H9 (cell line): ENCODE results near the gene TREM1. TPM values are rescaled to one million over a fixed set of nuclear protein-coding genes. Genes with fewer than 3 reads are reported as not detected.

ENCODE experiments used
- DNase-seq: peaks from one replicate; pipeline ENCODE4 v3.0.0-alpha.2; 2017
- H2AFZ ChIP-seq: one replicate; pipeline ENCODE4 v1.6.1; 2013; ENCODE audit warnings: mild to moderate bottlenecking, low read length, control low read depth, moderate library complexity
- H2AK5ac ChIP-seq: 2 replicates; pipeline ENCODE4 v1.6.1; 2013; ENCODE audit warnings: low read length, control low read depth, mixed read lengths; ENCODE audit not compliant: insufficient read length
- H2BK120ac ChIP-seq: one replicate; pipeline ENCODE4 v1.6.1; 2013; ENCODE audit warnings: low read depth, mild to moderate bottlenecking, low read length, control low read depth, inconsistent platforms; ENCODE audit not compliant: poor library complexity, severe bottlenecking
- H2BK12ac ChIP-seq: 2 replicates; pipeline ENCODE4 v1.6.1; 2013; ENCODE audit warnings: low read length, control low read depth, mixed read lengths, low read depth; ENCODE audit not compliant: insufficient read length
- H2BK15ac ChIP-seq: 2 replicates; pipeline ENCODE4 v1.6.1; 2013; ENCODE audit warnings: low read depth, low read length, control low read depth
- H2BK20ac ChIP-seq: one replicate; pipeline ENCODE4 v1.6.1; 2013; ENCODE audit warnings: low read depth, mild to moderate bottlenecking, low read length, control low read depth, inconsistent platforms; ENCODE audit not compliant: poor library complexity, severe bottlenecking
- H2BK5ac ChIP-seq: 2 replicates; pipeline ENCODE4 v1.6.1; 2013; ENCODE audit warnings: low read length, control low read depth, mixed read lengths; ENCODE audit not compliant: insufficient read length
- H3K14ac ChIP-seq: 2 replicates; pipeline ENCODE4 v1.6.1; 2013; ENCODE audit warnings: low read length, control low read depth; ENCODE audit not compliant: insufficient read depth
- H3K18ac ChIP-seq: 2 replicates; pipeline ENCODE4 v1.6.1; 2013; ENCODE audit warnings: low read depth, mild to moderate bottlenecking, mixed read lengths, low read length, control low read depth; ENCODE audit not compliant: insufficient read length
- H3K23ac ChIP-seq: 2 replicates; pipeline ENCODE4 v1.6.1; 2013; ENCODE audit warnings: low read length, control low read depth, mixed read lengths, low read depth; ENCODE audit not compliant: insufficient read length
- H3K23me2 ChIP-seq: 2 replicates; pipeline ENCODE4 v1.6.1; 2013; ENCODE audit warnings: low read depth, mild to moderate bottlenecking, mixed read lengths, low read length, control low read depth; ENCODE audit not compliant: insufficient read length, poor library complexity, severe bottlenecking
- H3K27ac ChIP-seq: 2 replicates; pipeline ENCODE4 v1.5.1; 2013; ENCODE audit warnings: low read length, control low read depth, mixed read lengths, low read depth; ENCODE audit not compliant: insufficient read length
- H3K27me3 ChIP-seq: 2 replicates; pipeline ENCODE4 v1.6.1; 2013; ENCODE audit warnings: low read length, control low read depth, inconsistent platforms; ENCODE audit not compliant: insufficient read depth
- H3K4ac ChIP-seq: 2 replicates; pipeline ENCODE4 v1.6.1; 2013; ENCODE audit warnings: low read depth, mild to moderate bottlenecking, control low read depth, inconsistent platforms, low read length, moderate library complexity
- H3K4me1 ChIP-seq: 2 replicates; pipeline ENCODE4 v1.6.1; 2013; ENCODE audit warnings: low read length, control low read depth, inconsistent platforms; ENCODE audit not compliant: insufficient read depth
- H3K4me2 ChIP-seq: 2 replicates; pipeline ENCODE4 v1.6.1; 2013; ENCODE audit warnings: low read length, control low read depth, mixed read lengths; ENCODE audit not compliant: insufficient read length, insufficient read depth
- H3K56ac ChIP-seq: 2 replicates; pipeline ENCODE4 v1.6.1; 2013; ENCODE audit warnings: low read depth, mild to moderate bottlenecking, mixed read lengths, low read length, control low read depth; ENCODE audit not compliant: insufficient read length
- H3K79me1 ChIP-seq: 2 replicates; pipeline ENCODE4 v1.6.1; 2013; ENCODE audit warnings: low read depth, mild to moderate bottlenecking, moderate library complexity, low read length, control low read depth, inconsistent platforms; ENCODE audit not compliant: insufficient read depth, poor library complexity, severe bottlenecking
- H3K79me2 ChIP-seq: 2 replicates; pipeline ENCODE4 v1.6.1; 2013; ENCODE audit warnings: low read length, control low read depth, inconsistent platforms; ENCODE audit not compliant: insufficient read depth
- H3K9ac ChIP-seq: 2 replicates; pipeline ENCODE4 v1.6.1; 2013; ENCODE audit warnings: low read length, control low read depth, mixed read lengths; ENCODE audit not compliant: insufficient read length; ENCODE audit errors: extremely low read depth
- H3K9me3 ChIP-seq: one replicate; pipeline ENCODE4 v1.6.1; 2013; ENCODE audit warnings: low read depth, low read length, inconsistent platforms; ENCODE audit not compliant: control insufficient read depth
- H3T11ph ChIP-seq: one replicate; pipeline ENCODE4 v1.6.1; 2013; ENCODE audit warnings: mild to moderate bottlenecking, low read length, control low read depth, inconsistent platforms
- H4K20me1 ChIP-seq: one replicate; pipeline ENCODE4 v1.6.1; 2013; ENCODE audit not compliant: control insufficient read depth, insufficient read length, insufficient read depth
- H4K5ac ChIP-seq: 2 replicates; pipeline ENCODE4 v1.6.1; 2013; ENCODE audit warnings: low read depth, mild to moderate bottlenecking, mixed read lengths, low read length, control low read depth; ENCODE audit not compliant: insufficient read length
- H4K8ac ChIP-seq: replicated peaks from 2 replicates; pipeline ENCODE4 v1.6.1; 2013; ENCODE audit warnings: low read length, control low read depth, mixed read lengths, low read depth; ENCODE audit not compliant: insufficient read length
- H4K91ac ChIP-seq: 2 replicates; pipeline ENCODE4 v1.6.1; 2013; ENCODE audit warnings: low read depth, mild to moderate bottlenecking, moderate library complexity, mixed read lengths, low read length, control low read depth; ENCODE audit not compliant: insufficient read length
- H3K27ac Mint-ChIP-seq, 3 experiments: 2 replicates in 2 of 3; 3 replicates in 1 of 3; pipeline ENCODE4 v1.8.0; 2020 to 2021; ENCODE audit warnings: mixed read lengths in 3 of 3, mild to moderate bottlenecking in 1 of 3, moderate library complexity in 1 of 3
- H3K27me3 Mint-ChIP-seq: 2 replicates; pipeline ENCODE4 v1.8.0; 2021; ENCODE audit warnings: low read depth, mild to moderate bottlenecking, moderate library complexity, mixed read lengths
- H3K36me3 Mint-ChIP-seq, 3 experiments: 2 replicates in 2 of 3; 3 replicates in 1 of 3; pipeline ENCODE4 v1.8.0; 2020 to 2021; ENCODE audit warnings: low read depth in 3 of 3, mixed read lengths in 3 of 3; ENCODE audit not compliant: insufficient read depth in 1 of 3
- H3K4me1 Mint-ChIP-seq, 2 experiments: 2 replicates each; pipeline ENCODE4 v1.8.0; 2020; ENCODE audit warnings: mixed read lengths in 2 of 2
- H3K4me3 Mint-ChIP-seq, 2 experiments: 2 replicates in 1 of 2; 3 replicates in 1 of 2; pipeline ENCODE4 v1.8.0; 2020 to 2021; ENCODE audit warnings: mild to moderate bottlenecking in 2 of 2, mixed read lengths in 2 of 2, moderate library complexity in 1 of 2
- H3K9me3 Mint-ChIP-seq, 2 experiments: 2 replicates in 1 of 2; 3 replicates in 1 of 2; pipeline ENCODE4 v1.8.0; 2020; ENCODE audit warnings: mild to moderate bottlenecking in 2 of 2, mixed read lengths in 2 of 2, moderate library complexity in 1 of 2
- CTCF ChIP-seq: fragments of 200-600 bp; sonication (generic); conservative IDR thresholded peaks from 3 replicates; pipeline ENCODE4 v1.8.0; 2021; ENCODE audit warnings: antibody characterized with exemption, mild to moderate bottlenecking
- WGBS: extraction: QIAGEN DNeasy Blood & Tissue Kit; methylation state at CpG from one replicate; pipeline ENCODE4 v1.1.7; 2013; ENCODE audit warnings: missing lambda C conversion rate, low lambda C conversion rate, mixed read lengths; ENCODE audit not compliant: insufficient read length; ENCODE audit errors: extremely low coverage; 5-methylcytosine and 5-hydroxymethylcytosine counted together
- total RNA-seq: library from RNA; stranded (reverse); gene quantifications from 2 replicates; pipeline ENCODE4 v1.2.1, GENCODE V29; 2021

TREM1 gene
- total RNA-seq, 1 experiment from 2014 or later = not detected

- Mint-ChIP-seq H3K27ac (no peak overlapping the region), H3K27me3 (peaks cover 33% of the 10 kb centered on the region), H3K4me3 (no peak overlapping the region), H3K4me1 (peaks cover 8 to 12% of the 10 kb centered on the region in 2 experiments), H3K9me3 (no peaks in the 10 kb centered on the region), H3K36me3 (no peaks in the 10 kb centered on the region)
- Histone ChIP-seq H4K5ac (no peak overlapping the region), H3T11ph (no peak overlapping the region), H2AK5ac (no peak overlapping the region), H2BK120ac (no peak overlapping the region), H2BK20ac (no peak overlapping the region), H3K18ac (no peak overlapping the region), H3K79me2 (no peaks in the 10 kb centered on the region), H3K23ac (no peak overlapping the region), H3K56ac (no peak overlapping the region), H3K4me2 (no peak overlapping the region), H3K9me3 (no peaks in the 10 kb centered on the region), H3K27me3 (no peaks in the 10 kb centered on the region), H2AFZ (no peak overlapping the region), H3K23me2 (no peaks in the 10 kb centered on the region), H3K4ac (no peak overlapping the region), H4K20me1 (no peaks in the 10 kb centered on the region), H2BK15ac (no peak overlapping the region), H3K4me1 (no peaks in the 10 kb centered on the region), H4K8ac (no peak overlapping the region), H3K14ac (no peak overlapping the region), H2BK12ac (no peak overlapping the region), H3K27ac (no peak overlapping the region), H3K9ac (no peak overlapping the region), H2BK5ac (no peak overlapping the region), H3K79me1 (no peaks in the 10 kb centered on the region), H4K91ac (no peak overlapping the region)
- WGBS = no CpG with 5 or more reads among the region's 4 CpGs
- no peak for DNase-seq
- no peak for TF ChIP-seq CTCF
Measured at GRCh38 chr6:41275489-41275888, 11.0 kb downstream of the TREM1 start.
